HG03139 (cell line): ENCODE measurements around the gene STXBP1.

Experiments
- ATAC-seq: cut with Tn5 transposase; IDR thresholded peaks from one replicate; pipeline ENCODE4 v1.9.1; 2021; ENCODE audit not compliant: unreplicated experiment

Gene STXBP1

GRCh38 chr9:127731938-127732337 lies 119.9 kb downstream of the STXBP1 start:
- ATAC-seq = no peak

DNA sequence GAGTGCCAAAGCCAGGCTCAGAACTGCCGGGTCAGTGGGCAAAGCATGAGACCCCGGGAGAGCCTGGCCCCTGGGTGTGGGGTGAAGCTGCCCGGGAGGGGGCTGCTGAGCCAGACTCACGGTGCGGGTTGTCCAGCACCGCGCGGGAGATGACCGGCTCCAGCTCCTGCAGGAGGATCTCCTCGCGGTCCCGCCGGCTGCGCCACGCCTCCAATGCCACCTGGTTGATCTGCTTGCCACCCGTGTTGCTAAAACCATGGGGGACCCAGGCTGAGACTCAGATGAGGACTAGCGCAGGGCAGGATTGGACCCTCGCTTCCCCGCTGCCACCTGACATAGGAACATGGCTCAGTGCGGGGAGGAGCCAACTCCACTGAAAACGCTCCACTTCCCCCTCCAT lies 120.4 kb downstream of the STXBP1 start:
- no peak for ATAC-seq

- no peak for ATAC-seq
These were observed 121.5 kb downstream of the STXBP1 start for GRCh38 chr9:127733614-127734013.

- ATAC-seq = no peak
These were observed 122.2 kb downstream of the STXBP1 start for GRCh38 chr9:127734247-127734746.

- ATAC-seq = peak; percentile 78
These were observed 122.9 kb downstream of the STXBP1 start, which contains the start of gene TOR2A for GRCh38 chr9:127734747-127735529. TSS of gene TOR2A (minus strand) at chr9:127735294. CDS start at chr9:127735270, 24 bp downstream.

GRCh38 chr9:127735530-127736185 lies 123.6 kb downstream of the STXBP1 start:
- ATAC-seq = peak; percentile 1

DNA sequence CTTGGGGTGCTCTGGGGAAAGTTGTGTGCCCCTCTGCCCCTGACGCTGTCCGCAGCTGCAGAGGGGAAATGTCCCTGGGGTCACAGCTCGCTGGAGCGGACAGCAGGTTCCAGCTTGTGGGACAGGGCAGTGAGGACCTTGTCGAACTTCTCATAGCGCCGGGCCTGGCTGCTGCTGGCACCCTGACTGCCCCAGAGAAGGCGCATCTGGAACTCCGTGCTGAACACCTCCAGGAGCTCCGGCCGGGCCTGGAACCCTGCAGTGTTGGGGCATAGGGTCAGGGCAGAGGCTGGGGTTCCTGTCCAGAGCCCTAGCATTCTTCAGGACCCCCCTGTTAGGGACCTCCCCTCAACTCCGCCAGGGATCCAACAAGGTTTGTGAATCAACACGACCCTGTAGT lies 126.6 kb downstream of the STXBP1 start:
- ATAC-seq = no peak

DNA sequence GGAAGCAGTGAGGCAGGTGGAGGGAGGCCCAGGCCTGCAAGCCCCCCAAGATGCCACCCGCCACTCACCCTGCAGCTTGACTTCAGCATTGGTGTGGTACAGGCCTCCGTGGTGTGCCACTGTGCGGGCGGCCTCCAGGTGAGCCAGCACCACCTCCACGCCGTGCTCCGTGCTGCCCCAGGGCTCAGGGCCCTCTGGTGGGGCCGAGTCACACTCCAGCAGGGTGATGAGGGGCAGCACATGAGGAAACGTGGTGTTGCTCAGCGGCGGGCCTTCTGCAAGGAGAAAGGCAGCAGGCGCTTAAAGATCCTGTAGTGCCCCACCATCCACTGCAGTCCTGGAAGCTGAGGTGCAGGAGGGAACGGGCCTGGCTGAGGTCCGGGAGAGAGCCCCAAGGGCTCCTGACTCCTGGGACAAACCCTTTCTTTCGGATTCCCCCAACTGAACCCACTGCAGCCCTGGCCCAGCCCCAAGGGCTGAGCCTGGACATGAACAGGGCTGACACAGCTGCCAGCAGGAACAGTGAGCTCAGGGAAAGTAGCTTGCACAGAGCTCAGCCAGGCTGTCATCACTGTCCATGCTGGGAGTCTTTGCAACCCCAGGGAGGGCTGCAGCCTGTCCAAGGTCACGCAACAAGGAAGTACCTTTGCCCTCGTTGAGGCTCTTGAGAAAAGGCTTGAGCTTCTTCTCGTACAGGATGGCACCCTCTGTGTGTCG lies 127.7 kb downstream of the STXBP1 start:
- ATAC-seq = no peak

- no peak for ATAC-seq
These were observed 129.9 kb downstream of the STXBP1 start for GRCh38 chr9:127741831-127742434.
